WI38 (cell line): Measurements from ENCODE around the gene NLN.

Experiments
- H3K4me3 ChIP-seq: 2 replicates; pipeline ENCODE4 v1.5.1; 2011; ENCODE audit warnings: low read depth, mild to moderate bottlenecking, control low read depth, low read length
- TF ChIP-seq, protein P1 (sequence below): IDR thresholded peaks from 2 replicates; pipeline ENCODE4 v1.5.1; 2012; ENCODE audit warnings: low read depth, mild to moderate bottlenecking, control low read depth, low read length

Gene NLN

DNA sequence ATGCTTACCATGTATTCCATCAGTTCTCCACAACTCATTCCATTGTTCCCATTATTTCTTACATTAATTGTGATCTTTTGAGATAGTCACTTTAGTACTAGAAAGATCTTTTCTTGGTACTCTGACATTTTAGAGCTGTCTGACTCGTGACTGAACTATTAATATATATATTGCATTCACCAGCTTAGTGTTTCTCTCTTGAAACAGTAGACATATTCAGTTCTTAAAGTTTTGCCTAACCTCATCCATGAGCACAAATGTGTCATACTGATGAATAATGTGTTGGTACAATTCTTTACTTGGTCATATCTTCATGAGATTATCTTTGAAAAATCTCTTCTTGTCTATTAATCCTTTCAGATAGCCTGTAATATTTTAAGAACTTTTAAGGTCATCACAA is 74.3 kb downstream of the NLN start:
- no peak overlapping the region for H3K4me3 ChIP-seq
- TF ChIP-seq, protein P1, sequence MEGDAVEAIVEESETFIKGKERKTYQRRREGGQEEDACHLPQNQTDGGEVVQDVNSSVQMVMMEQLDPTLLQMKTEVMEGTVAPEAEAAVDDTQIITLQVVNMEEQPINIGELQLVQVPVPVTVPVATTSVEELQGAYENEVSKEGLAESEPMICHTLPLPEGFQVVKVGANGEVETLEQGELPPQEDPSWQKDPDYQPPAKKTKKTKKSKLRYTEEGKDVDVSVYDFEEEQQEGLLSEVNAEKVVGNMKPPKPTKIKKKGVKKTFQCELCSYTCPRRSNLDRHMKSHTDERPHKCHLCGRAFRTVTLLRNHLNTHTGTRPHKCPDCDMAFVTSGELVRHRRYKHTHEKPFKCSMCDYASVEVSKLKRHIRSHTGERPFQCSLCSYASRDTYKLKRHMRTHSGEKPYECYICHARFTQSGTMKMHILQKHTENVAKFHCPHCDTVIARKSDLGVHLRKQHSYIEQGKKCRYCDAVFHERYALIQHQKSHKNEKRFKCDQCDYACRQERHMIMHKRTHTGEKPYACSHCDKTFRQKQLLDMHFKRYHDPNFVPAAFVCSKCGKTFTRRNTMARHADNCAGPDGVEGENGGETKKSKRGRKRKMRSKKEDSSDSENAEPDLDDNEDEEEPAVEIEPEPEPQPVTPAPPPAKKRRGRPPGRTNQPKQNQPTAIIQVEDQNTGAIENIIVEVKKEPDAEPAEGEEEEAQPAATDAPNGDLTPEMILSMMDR = no peak

DNA sequence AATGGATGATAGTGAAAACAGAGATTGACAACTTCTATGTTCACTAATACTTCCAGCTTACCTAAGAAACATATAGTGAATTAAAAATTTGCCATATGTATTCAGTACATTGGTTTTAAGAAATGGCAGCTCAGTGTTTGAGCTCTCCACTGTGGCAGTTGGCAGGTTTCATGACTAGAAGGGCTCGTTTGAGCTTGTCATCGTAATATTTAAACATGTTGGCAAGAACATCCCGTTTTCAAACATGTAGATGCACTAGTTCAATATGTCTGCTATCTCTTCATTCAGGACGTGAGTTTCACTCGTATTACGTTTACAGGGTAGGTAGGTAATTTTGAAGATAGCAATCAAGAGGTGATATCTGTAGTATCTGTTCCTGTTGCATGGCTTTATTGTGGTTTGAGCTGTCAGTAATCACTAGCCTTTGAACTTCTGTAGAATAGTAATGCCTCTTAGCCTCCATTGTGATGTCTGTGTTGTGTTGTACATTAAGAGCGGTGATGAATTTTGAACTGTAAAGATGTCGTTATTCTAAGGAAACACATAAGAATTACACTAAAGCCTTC is 74.8 kb downstream of the NLN start:
- TF ChIP-seq, protein P1 = no peak

DNA sequence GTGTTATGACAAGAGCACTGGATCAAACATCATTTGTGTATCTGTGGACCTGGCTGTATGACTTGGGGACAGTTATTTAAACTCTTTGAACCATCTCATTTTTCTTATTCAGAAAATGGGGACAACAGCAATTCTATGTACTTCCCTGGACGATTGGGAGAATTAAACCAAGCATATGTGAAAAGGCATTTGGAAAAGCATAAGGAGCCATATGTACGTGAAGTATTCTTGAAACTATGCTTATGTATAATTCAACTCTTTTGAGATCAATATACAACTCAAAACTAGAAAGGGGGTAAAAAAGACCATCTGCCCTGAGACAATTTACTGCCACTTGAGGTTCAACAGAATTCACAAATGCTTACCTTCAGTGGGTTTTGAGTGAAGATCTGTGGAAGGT is 75.5 kb downstream of the NLN start:
- no peak overlapping the region for H3K4me3 ChIP-seq
- TF ChIP-seq, protein P1 = no peak

More for the DNA sequence above, 74.8 kb downstream of the NLN start:
- no peak overlapping the region for H3K4me3 ChIP-seq

DNA sequence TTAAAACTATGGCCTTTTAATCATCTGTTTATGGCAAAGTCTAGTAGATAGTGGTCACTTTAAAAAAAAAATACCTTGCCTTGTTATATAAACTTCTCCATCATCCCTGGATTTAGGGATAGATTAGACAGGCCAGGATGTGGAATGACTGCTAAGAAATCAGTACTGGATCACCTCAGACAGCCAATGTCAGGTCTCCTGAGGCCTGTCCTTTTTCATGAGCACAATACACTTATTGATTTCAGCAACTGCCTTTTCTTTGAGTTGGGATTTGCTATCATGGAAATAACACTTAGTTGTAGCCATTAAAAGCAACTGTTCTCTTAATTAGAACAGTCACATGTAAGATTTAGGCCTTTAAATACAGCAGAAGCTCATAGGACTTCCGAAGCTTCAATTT is 77.9 kb downstream of the NLN start:
- H3K4me3 ChIP-seq = no peak overlapping the region
- TF ChIP-seq, protein P1 = no peak

DNA sequence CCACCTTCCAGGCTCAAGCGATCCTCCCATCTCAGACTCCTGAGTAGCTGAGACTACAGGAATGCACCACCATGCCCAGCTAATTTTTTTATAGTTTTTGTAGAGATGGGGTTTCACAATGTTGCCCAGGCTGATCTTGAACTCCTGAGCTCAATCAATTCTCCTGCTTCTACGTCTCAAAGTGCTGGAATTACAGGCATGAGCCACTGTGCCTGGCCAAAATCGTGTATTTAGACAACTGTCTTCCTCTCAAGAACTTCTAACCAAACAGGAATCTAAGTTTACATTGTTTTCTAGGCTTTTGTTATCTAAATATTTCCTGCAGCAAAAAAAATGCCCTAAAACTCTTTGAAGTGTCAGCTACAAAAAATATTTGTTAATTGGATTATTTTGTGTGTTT is 78.8 kb downstream of the NLN start:
- TF ChIP-seq, protein P1 = no peak
- no peak overlapping the region for H3K4me3 ChIP-seq

DNA sequence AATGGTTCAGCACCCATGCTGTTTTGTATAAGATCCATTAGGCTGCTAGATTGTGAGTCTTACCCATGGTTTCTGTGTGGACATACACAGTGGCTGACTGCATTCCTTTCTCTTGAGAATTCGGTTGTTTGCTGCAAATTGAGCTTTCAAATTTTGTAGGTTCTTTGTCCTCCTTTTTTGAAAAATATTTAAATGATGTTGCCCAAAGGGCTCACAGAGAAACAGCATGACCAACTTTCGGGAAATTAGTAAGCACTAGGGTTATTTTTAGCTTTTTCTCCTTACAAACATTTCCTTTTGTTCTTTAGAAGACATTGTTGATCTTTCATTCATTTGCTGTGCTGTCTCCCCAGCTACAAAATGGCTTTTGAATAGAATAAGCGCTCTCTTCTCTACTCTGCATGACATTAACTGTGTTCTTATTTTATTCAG is 79.4 kb downstream of the NLN start:
- H3K4me3 ChIP-seq = 0 out of 2 replicates have a peak overlapping the region, but pooled peaks have one; percentile 10
- TF ChIP-seq, protein P1 = no peak

DNA sequence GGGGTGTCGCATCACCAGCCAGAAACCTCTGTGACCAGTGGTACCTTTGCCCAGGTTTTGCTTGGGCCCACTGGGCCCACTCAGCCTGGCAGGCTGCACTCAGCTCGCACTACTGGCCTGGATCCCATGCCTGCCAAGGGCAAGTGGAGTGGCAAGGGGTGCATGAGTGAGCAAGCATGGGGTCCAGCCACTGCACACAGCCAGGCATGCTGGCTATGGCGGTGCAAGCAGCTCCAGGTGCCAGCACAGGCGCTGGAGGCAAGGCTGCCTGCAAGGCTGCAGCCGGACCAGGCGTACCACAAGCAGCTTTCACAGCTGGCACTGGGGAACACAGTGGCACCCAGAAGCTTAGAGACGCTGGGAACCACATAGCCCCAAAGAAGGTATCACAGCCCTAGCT is 80.1 kb downstream of the NLN start:
- no peak overlapping the region for H3K4me3 ChIP-seq
- TF ChIP-seq, protein P1 = no peak
